Endodermal cell (in vitro differentiated cells): ENCODE results near the gene FBXO17. TPM values are rescaled to one million over a fixed set of nuclear protein-coding genes. Genes with fewer than 3 reads are reported as not detected.

Experiments
- DNase-seq: peaks from one replicate; pipeline ENCODE4 v3.0.0-alpha.2; 2017
- H3K27ac ChIP-seq: 2 replicates; pipeline ENCODE4 v1.5.1; 2013; ENCODE audit warnings: mild to moderate bottlenecking, low read depth, low read length, moderate library complexity
- H3K27me3 ChIP-seq: 2 replicates; pipeline ENCODE4 v1.6.1; 2013; ENCODE audit warnings: mild to moderate bottlenecking, low read length, moderate library complexity; ENCODE audit not compliant: insufficient read depth, control insufficient read depth, poor library complexity, severe bottlenecking
- H3K36me3 ChIP-seq: 2 replicates; pipeline ENCODE4 v1.7.0; 2013; ENCODE audit warnings: mild to moderate bottlenecking, low read length, moderate library complexity; ENCODE audit not compliant: control insufficient read depth, insufficient read depth
- H3K4me1 ChIP-seq: one replicate; pipeline ENCODE4 v1.7.0; 2013; ENCODE audit warnings: low read length; ENCODE audit not compliant: control insufficient read depth, insufficient read depth
- H3K4me3 ChIP-seq: 2 replicates; pipeline ENCODE4 v1.5.1; 2013; ENCODE audit warnings: mild to moderate bottlenecking, low read length, moderate library complexity
- H3K9ac ChIP-seq: 2 replicates; pipeline ENCODE4 v1.6.1; 2013; ENCODE audit warnings: mild to moderate bottlenecking, low read length, moderate library complexity; ENCODE audit not compliant: poor library complexity, severe bottlenecking; ENCODE audit errors: extremely low read depth
- H3K9me3 ChIP-seq: 2 replicates; pipeline ENCODE4 v1.6.1; 2013; ENCODE audit warnings: mild to moderate bottlenecking, low read length, moderate library complexity; ENCODE audit not compliant: control insufficient read depth
- H3K27ac Mint-ChIP-seq: 2 replicates; pipeline ENCODE4 v1.8.0; 2020; ENCODE audit warnings: mixed read lengths
- H3K27me3 Mint-ChIP-seq: 2 replicates; pipeline ENCODE4 v1.8.0; 2021; ENCODE audit warnings: mild to moderate bottlenecking, mixed read lengths; ENCODE audit not compliant: insufficient read depth
- H3K36me3 Mint-ChIP-seq: 2 replicates; pipeline ENCODE4 v1.8.0; 2020; ENCODE audit warnings: low read depth, mixed read lengths
- H3K4me1 Mint-ChIP-seq: 2 replicates; pipeline ENCODE4 v1.8.0; 2020; ENCODE audit warnings: mixed read lengths
- H3K4me3 Mint-ChIP-seq: 2 replicates; pipeline ENCODE4 v1.8.0; 2020; ENCODE audit warnings: mild to moderate bottlenecking, moderate library complexity, mixed read lengths
- H3K9me3 Mint-ChIP-seq: 2 replicates; pipeline ENCODE4 v1.8.0; 2020; ENCODE audit warnings: mild to moderate bottlenecking, mixed read lengths
- CTCF ChIP-seq: fragments of 200-600 bp; sonication (generic); conservative IDR thresholded peaks from 2 replicates; pipeline ENCODE4 v1.5.0; 2021; ENCODE audit warnings: antibody characterized with exemption, mild to moderate bottlenecking
- WGBS, 2 experiments: methylation state at CpG; one replicate each; pipeline versions ENCODE4 v1.1.5 to v1.1.7; 2013; ENCODE audit warnings: missing lambda C conversion rate in 2 of 2, mixed read lengths in 1 of 2; ENCODE audit not compliant: insufficient coverage in 1 of 2, insufficient read length in 1 of 2; 5-methylcytosine and 5-hydroxymethylcytosine counted together
- total RNA-seq, 2 donors: library from RNA; stranded (reverse); fragmentation: NEBNext Ultra II Directional in 1 of 2; extraction: Animal tissue kit (Norgen Biotek cat#: 25700) in 1 of 2; gene quantifications; 2 replicates in 1 of 2; 3 replicates in 1 of 2; pipeline ENCODE4 v1.2.1, GENCODE V29; 2021

Gene FBXO17
- total RNA-seq, 2 donors from 2014 or later: 21.2 to 40.3 TPM

GRCh38 chr19:39021063-39021462 lies 45.5 kb upstream of the FBXO17 start:
- no peak overlapping the region for H3K27ac Mint-ChIP-seq
- Histone ChIP-seq H3K36me3 (no peaks in the 10 kb centered on the region), H3K4me3 (no peak overlapping the region), H3K4me1 (no peaks in the 10 kb centered on the region), H3K27me3 (no peaks in the 10 kb centered on the region), H3K9me3 (no peaks in the 10 kb centered on the region), H3K9ac (no peak overlapping the region), H3K27ac (no peak overlapping the region)
- DNase-seq: no peak
- peaks cover 12% of the 10 kb centered on the region for H3K36me3 Mint-ChIP-seq
- H3K4me1 Mint-ChIP-seq: no peaks in the 10 kb centered on the region
- H3K9me3 Mint-ChIP-seq: peaks cover 1% of the 10 kb centered on the region
- 84 to 91% methylated on average over 3 to 4 of the region's 4 CpGs for WGBS, 2 experiments
- no peak overlapping the region for H3K4me3 Mint-ChIP-seq
- H3K27me3 Mint-ChIP-seq: no peaks in the 10 kb centered on the region
- TF ChIP-seq CTCF: no peak

GRCh38 chr19:39017646-39018045 lies 42.1 kb upstream of the FBXO17 start:
- Histone ChIP-seq H3K27me3 (no peaks in the 10 kb centered on the region), H3K4me1 (no peaks in the 10 kb centered on the region), H3K9ac (no peak overlapping the region), H3K9me3 (no peaks in the 10 kb centered on the region), H3K27ac (no peak overlapping the region), H3K36me3 (no peaks in the 10 kb centered on the region), H3K4me3 (no peak overlapping the region)
- Mint-ChIP-seq H3K27ac (no peak overlapping the region), H3K9me3 (peaks cover 2% of the 10 kb centered on the region), H3K4me3 (no peak overlapping the region), H3K4me1 (no peaks in the 10 kb centered on the region), H3K36me3 (peaks cover 5% of the 10 kb centered on the region), H3K27me3 (no peaks in the 10 kb centered on the region)
- TF ChIP-seq CTCF: no peak
- no peak for DNase-seq
- 91 to 97% methylated on average over 3 to 4 of the region's 4 CpGs for WGBS, 2 experiments

GRCh38 chr19:39017026-39017425 lies 41.5 kb upstream of the FBXO17 start:
- TF ChIP-seq CTCF: no peak
- H3K36me3 ChIP-seq: no peaks in the 10 kb centered on the region
- H3K9ac ChIP-seq: no peak overlapping the region
- peaks cover 2% of the 10 kb centered on the region for H3K9me3 Mint-ChIP-seq
- H3K27me3 Mint-ChIP-seq: no peaks in the 10 kb centered on the region
- no peaks in the 10 kb centered on the region for H3K27me3 ChIP-seq
- no peak for DNase-seq
- peaks cover 5% of the 10 kb centered on the region for H3K36me3 Mint-ChIP-seq
- H3K4me1 ChIP-seq: no peaks in the 10 kb centered on the region
- no peaks in the 10 kb centered on the region for H3K9me3 ChIP-seq
- 95% methylated on average over 6 of the region's 6 CpGs for WGBS, 2 experiments
- H3K4me3 Mint-ChIP-seq: no peak overlapping the region
- H3K27ac ChIP-seq: no peak overlapping the region
- no peak overlapping the region for H3K4me3 ChIP-seq
- H3K4me1 Mint-ChIP-seq: no peaks in the 10 kb centered on the region
- no peak overlapping the region for H3K27ac Mint-ChIP-seq
